ENCODE data around the gene FBXO11. TPM values are rescaled to one million over a fixed set of nuclear protein-coding genes. Genes with fewer than 3 reads are reported as not detected.

Gene FBXO11
- 10 to 100 TPM; 49.5 to 98.0 (median 68.8) TPM for total RNA-seq

DNA sequence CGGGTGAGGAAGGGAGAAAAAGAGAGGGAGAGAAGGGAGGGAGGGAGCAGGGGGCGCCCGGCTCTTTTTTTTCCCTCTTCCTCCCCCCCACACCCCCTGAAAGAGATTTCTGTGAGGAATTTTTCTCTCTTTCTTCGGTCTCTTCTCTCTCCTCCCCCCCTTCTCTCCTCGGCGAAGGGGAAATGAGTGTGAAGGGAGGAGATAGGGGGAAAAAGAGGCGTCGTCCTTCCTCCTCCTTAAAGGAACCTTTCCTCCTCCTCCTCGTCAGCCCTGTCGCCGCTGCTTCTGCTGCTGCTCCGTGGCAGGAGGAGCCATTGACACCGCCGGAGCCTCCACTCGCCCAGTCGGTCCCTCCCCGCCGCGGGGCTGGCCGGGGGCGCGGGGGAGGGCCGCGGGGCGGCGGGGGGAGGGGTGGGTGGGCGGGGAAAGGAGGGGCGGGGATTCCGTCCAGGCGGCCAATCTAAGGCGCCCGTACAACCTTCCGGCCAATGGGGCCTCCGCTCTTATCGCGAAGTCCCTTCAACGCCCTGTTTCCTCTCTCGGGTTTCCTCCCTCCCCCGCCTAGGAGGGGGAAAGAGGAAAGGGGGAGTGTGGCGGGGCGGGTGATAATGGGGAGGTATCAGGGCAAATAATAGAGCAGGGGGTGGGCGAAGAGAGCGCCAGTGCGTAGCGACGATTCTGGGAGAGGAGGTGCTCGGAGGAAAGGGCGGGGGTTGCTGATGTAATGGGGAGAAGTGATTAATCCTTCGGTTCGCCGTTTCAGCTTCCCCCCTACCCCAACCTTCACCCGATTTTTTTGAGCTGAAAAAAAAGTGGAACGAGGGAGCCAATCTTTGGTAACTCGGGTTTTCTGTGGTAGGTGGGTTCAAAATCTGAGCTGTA, at the start of gene FBXO11:
FBXO11 (minus strand) TSS at position 342 of the 882 bp plus-strand sequence. CDS start 778 bp downstream, outside the sequence.
- TF ChIP-seq, protein P1, sequence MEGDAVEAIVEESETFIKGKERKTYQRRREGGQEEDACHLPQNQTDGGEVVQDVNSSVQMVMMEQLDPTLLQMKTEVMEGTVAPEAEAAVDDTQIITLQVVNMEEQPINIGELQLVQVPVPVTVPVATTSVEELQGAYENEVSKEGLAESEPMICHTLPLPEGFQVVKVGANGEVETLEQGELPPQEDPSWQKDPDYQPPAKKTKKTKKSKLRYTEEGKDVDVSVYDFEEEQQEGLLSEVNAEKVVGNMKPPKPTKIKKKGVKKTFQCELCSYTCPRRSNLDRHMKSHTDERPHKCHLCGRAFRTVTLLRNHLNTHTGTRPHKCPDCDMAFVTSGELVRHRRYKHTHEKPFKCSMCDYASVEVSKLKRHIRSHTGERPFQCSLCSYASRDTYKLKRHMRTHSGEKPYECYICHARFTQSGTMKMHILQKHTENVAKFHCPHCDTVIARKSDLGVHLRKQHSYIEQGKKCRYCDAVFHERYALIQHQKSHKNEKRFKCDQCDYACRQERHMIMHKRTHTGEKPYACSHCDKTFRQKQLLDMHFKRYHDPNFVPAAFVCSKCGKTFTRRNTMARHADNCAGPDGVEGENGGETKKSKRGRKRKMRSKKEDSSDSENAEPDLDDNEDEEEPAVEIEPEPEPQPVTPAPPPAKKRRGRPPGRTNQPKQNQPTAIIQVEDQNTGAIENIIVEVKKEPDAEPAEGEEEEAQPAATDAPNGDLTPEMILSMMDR (IDR thresholded peaks at IDR 0.05) = peak; percentile 49 to 77 (median 69)
- peak in 1 of 2 donors; percentile 94 for TF ChIP-seq EP300 (IDR thresholded peaks at IDR 0.05)
- peak; percentile 81 to 90 for TF ChIP-seq POLR2A (IDR thresholded peaks at IDR 0.05)
- H3K27me3 ChIP-seq = no peaks in the 10 kb centered on the region
- peak; percentile 92 to 94 for DNase-seq (ENCODE audit: low spot score in 2 of 2)
- peak within 1 kb of the TSS; percentile 97 to 100 (median 98) for H3K27ac ChIP-seq
- H3K36me3 ChIP-seq = no peaks in the 10 kb centered on the region
- H3K9me3 ChIP-seq = no peaks in the 10 kb centered on the region
- peak within 1 kb of the TSS; percentile 74 to 90 (median 82) for H3K4me3 ChIP-seq
- WGBS, 2 donors = 0 to 1% methylated on average over 34 to 51 of the region's 54 CpGs
- peaks cover 0 to 31% (median 5%) of the 10 kb centered on the region in 4 donors for H3K4me1 ChIP-seq

DNA sequence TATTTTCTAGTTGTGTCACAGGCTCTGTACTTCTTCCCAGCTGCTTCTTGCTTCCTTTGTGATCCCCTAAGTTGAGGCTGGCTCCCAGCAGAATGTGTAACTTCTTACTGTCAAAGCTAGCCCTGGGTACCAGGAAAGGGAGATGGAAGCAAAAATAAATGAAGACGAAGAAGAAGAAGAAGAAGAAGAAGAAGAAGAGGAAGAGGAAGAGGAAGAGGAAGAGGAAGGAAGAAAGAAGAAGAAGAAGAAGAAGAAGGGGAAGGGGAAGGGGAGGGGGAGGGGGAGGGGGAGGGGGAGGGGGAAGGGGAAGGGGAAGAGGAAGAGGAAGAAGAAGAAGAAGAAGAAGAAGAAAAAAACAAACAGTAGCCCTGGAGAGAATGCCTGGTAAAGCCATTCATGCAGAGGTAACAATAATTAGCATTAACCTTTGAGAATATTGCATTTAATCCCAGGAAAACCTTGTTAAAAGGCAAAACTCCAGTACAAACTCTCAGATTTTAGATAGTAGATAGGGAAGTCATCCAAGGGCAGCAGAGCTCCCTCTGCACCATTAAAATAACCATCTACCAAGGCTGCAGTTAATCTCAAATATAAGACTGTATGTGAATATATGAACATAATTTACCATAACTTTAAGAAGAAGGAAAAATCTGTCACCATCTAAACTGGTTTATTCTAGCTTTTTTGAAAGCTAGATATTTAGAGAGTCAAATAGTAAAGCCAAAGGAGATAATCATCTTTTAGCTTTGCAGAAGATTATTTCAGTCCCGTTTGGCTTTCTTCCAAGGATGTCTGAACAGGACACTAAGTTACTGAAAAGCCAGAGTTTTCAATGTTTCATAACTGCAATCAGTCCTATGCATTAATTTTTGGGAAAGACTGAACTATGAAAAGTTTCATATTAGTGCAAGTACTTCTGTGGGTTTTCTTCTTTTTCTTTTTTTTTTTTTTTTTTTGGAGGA, 44.3 kb upstream of the FBXO11 start:
- no peak for DNase-seq (ENCODE audit: low spot score in 2 of 2)
- Histone ChIP-seq H3K9me3 (no peaks in the 10 kb centered on the region), H3K36me3 (no peaks in the 10 kb centered on the region), H3K27me3 (no peaks in the 10 kb centered on the region), H3K4me1 (no peaks in the 10 kb centered on the region), H3K27ac (no peak overlapping the region), H3K4me3 (no peak overlapping the region)
- WGBS, 2 donors = 25 to 52% methylated on average over 1 to 2 of the region's 2 CpGs
- TF ChIP-seq, protein P1 (IDR thresholded peaks at IDR 0.05) = no peak
- no peak for TF ChIP-seq EP300 (IDR thresholded peaks at IDR 0.05)
- TF ChIP-seq POLR2A (IDR thresholded peaks at IDR 0.05) = no peak

GRCh38 chr2:47946593-47946992, 40.3 kb upstream of the FBXO11 start:
- 48 to 73% methylated on average over 5 of the region's 5 CpGs for WGBS, 2 donors
- H3K9me3 ChIP-seq = no peaks in the 10 kb centered on the region
- no peaks in the 10 kb centered on the region for H3K4me1 ChIP-seq
- TF ChIP-seq, protein P1 (IDR thresholded peaks at IDR 0.05) = no peak
- TF ChIP-seq EP300 (IDR thresholded peaks at IDR 0.05) (no peak), POLR2A (IDR thresholded peaks at IDR 0.05) (no peak)
- H3K27ac ChIP-seq = no peak overlapping the region
- no peaks in the 10 kb centered on the region for H3K27me3 ChIP-seq
- no peak for DNase-seq (ENCODE audit: low spot score in 2 of 2)
- H3K36me3 ChIP-seq = no peaks in the 10 kb centered on the region
- no peak overlapping the region for H3K4me3 ChIP-seq

- H3K4me3 ChIP-seq = no peak overlapping the region
- TF ChIP-seq EP300 (IDR thresholded peaks at IDR 0.05) (no peak), POLR2A (IDR thresholded peaks at IDR 0.05) (no peak)
- TF ChIP-seq, protein P1 (IDR thresholded peaks at IDR 0.05) = no peak
- H3K9me3 ChIP-seq = no peaks in the 10 kb centered on the region
- H3K27me3 ChIP-seq = no peaks in the 10 kb centered on the region
- no peak overlapping the region for H3K27ac ChIP-seq
- DNase-seq (ENCODE audit: low spot score in 2 of 2) = no peak
- H3K36me3 ChIP-seq = no peaks in the 10 kb centered on the region
- 84 to 89% methylated on average over 9 of the region's 9 CpGs for WGBS, 2 donors
- H3K4me1 ChIP-seq = no peaks in the 10 kb centered on the region
These were observed 38.9 kb upstream of the FBXO11 start for GRCh38 chr2:47945046-47945781.

Data from tibial nerve (tissue), 4 donors.